Medulla oblongata (tissue), 1 donor: ENCODE measurements around the gene ESRRB.

Source experiments
- DNase-seq: peaks from one replicate; pipeline ENCODE4 v3.0.0-alpha.2; 2015; ENCODE audit errors: extremely low spot score

The ESRRB gene

GRCh38 chr14:76450476-76450875 lies 74.5 kb downstream of the ESRRB start:
- DNase-seq: no peak

- DNase-seq: peak; percentile 49
These were observed 80.3 kb downstream of the ESRRB start for GRCh38 chr14:76456200-76456599.

- no peak for DNase-seq
These were observed 81.1 kb downstream of the ESRRB start for GRCh38 chr14:76456891-76457586.

GRCh38 chr14:76457841-76458240 lies 81.9 kb downstream of the ESRRB start:
- DNase-seq: no peak

GRCh38 chr14:76461886-76462285 lies 85.9 kb downstream of the ESRRB start:
- DNase-seq: no peak

GRCh38 chr14:76462330-76462729 lies 86.4 kb downstream of the ESRRB start:
- DNase-seq: no peak

- DNase-seq: no peak
These were observed 87.2 kb downstream of the ESRRB start for GRCh38 chr14:76463105-76463504.

GRCh38 chr14:76464856-76465255 lies 88.9 kb downstream of the ESRRB start:
- no peak for DNase-seq

GRCh38 chr14:76465664-76466063 lies 89.7 kb downstream of the ESRRB start:
- DNase-seq: no peak

GRCh38 chr14:76467711-76468155 lies 91.8 kb downstream of the ESRRB start:
- DNase-seq: no peak

GRCh38 chr14:76472199-76472723 lies 96.3 kb downstream of the ESRRB start:
- no peak for DNase-seq

GRCh38 chr14:76473481-76474263 lies 97.7 kb downstream of the ESRRB start:
- peak; percentile 9 for DNase-seq

- DNase-seq: no peak
These were observed 104.5 kb downstream of the ESRRB start for GRCh38 chr14:76480426-76480825.

GRCh38 chr14:76484355-76484754 lies 108.4 kb downstream of the ESRRB start:
- no peak for DNase-seq

- DNase-seq: no peak
These were observed 110.4 kb downstream of the ESRRB start for GRCh38 chr14:76486251-76486743.

GRCh38 chr14:76488551-76488950 lies 112.6 kb downstream of the ESRRB start:
- DNase-seq: no peak

GRCh38 chr14:76489667-76490066 lies 113.7 kb downstream of the ESRRB start:
- DNase-seq: no peak

GRCh38 chr14:76490111-76490510 lies 114.2 kb downstream of the ESRRB start:
- DNase-seq: no peak

- no peak for DNase-seq
These were observed 114.8 kb downstream of the ESRRB start for GRCh38 chr14:76490735-76491134.

GRCh38 chr14:76491172-76491930 lies 115.4 kb downstream of the ESRRB start:
- no peak for DNase-seq

GRCh38 chr14:76495983-76496382 lies 120.0 kb downstream of the ESRRB start:
- DNase-seq: no peak

- no peak for DNase-seq
These were observed 120.7 kb downstream of the ESRRB start for GRCh38 chr14:76496595-76496994.
